LNCAP (cell line): ENCODE results near the gene MACROD2.

Source experiments
- CTCF ChIP-seq: fragments of 450-650 bp; IDR thresholded peaks from 2 replicates; pipeline ENCODE4 v1.5.1; 2017; ENCODE audit warnings: mild to moderate bottlenecking

Gene MACROD2

GRCh38 chr20:15075586-15075985 is 1080.3 kb downstream of the MACROD2 start:
- TF ChIP-seq CTCF, result no peak

- TF ChIP-seq CTCF, result no peak
Observed at GRCh38 chr20:15076785-15077184, 1081.5 kb downstream of the MACROD2 start.

- no peak for TF ChIP-seq CTCF
Observed at GRCh38 chr20:15077733-15078250, 1082.5 kb downstream of the MACROD2 start.

- TF ChIP-seq CTCF, result no peak
Observed at GRCh38 chr20:15079594-15080340, 1084.5 kb downstream of the MACROD2 start.

GRCh38 chr20:15081261-15081660 is 1085.9 kb downstream of the MACROD2 start:
- TF ChIP-seq CTCF, result no peak

- TF ChIP-seq CTCF, result no peak
Observed at GRCh38 chr20:15091421-15092037, 1096.2 kb downstream of the MACROD2 start.

GRCh38 chr20:15098351-15098750 is 1103.0 kb downstream of the MACROD2 start:
- no peak for TF ChIP-seq CTCF
